GM12865 (cell line): ENCODE results near the gene ZNF208.

ENCODE experiments used
- DNase-seq: peaks from one replicate; pipeline ENCODE4 v3.0.0; 2010; ENCODE audit warnings: low read depth
- H3K4me3 ChIP-seq: 2 replicates; pipeline ENCODE4 v1.5.1; 2011; ENCODE audit warnings: mild to moderate bottlenecking, low read depth, low read length, control low read depth
- CTCF ChIP-seq: IDR thresholded peaks from 2 replicates; pipeline ENCODE4 v1.5.1; 2011; ENCODE audit warnings: low read length, control low read depth, low read depth, inconsistent platforms; ENCODE audit not compliant: insufficient read depth; ENCODE audit errors: missing control alignments

Gene ZNF208

GRCh38 chr19:21934593-21934992, 76.2 kb downstream of the ZNF208 start:
- no peak for DNase-seq
- no peak for TF ChIP-seq CTCF
- no peak overlapping the region for H3K4me3 ChIP-seq

- no peak for TF ChIP-seq CTCF
- H3K4me3 ChIP-seq: no peak overlapping the region
- no peak for DNase-seq
These were observed 76.6 kb downstream of the ZNF208 start for GRCh38 chr19:21934131-21934530.

GRCh38 chr19:21922276-21922675, 88.5 kb downstream of the ZNF208 start:
- no peak for DNase-seq
- no peak for TF ChIP-seq CTCF
- no peak overlapping the region for H3K4me3 ChIP-seq

- no peak for DNase-seq
- no peak overlapping the region for H3K4me3 ChIP-seq
- no peak for TF ChIP-seq CTCF
These were observed 89.0 kb downstream of the ZNF208 start for GRCh38 chr19:21921691-21922180.

GRCh38 chr19:21915411-21915810, 95.3 kb downstream of the ZNF208 start:
- TF ChIP-seq CTCF: no peak
- DNase-seq: no peak

GRCh38 chr19:21912654-21913053, 98.1 kb downstream of the ZNF208 start:
- no peak for TF ChIP-seq CTCF
- H3K4me3 ChIP-seq: no peak overlapping the region
- no peak for DNase-seq

More at GRCh38 chr19:21915411-21915810, 95.3 kb downstream of the ZNF208 start:
- H3K4me3 ChIP-seq: no peak overlapping the region

GRCh38 chr19:21910318-21910717, 100.4 kb downstream of the ZNF208 start:
- no peak overlapping the region for H3K4me3 ChIP-seq
- DNase-seq: no peak
- no peak for TF ChIP-seq CTCF
